CD8-positive, alpha-beta memory T cell (primary cell): ENCODE data around the gene RNPS1. TPM values are rescaled to one million over a fixed set of nuclear protein-coding genes. Genes with fewer than 3 reads are reported as not detected.

Source experiments
- CTCF ChIA-PET: fragments of 350-600 bp; sonication (Branson Sonifier 250); formaldehyde crosslinking; loops from one replicate; lab custom pipeline; 2021; ENCODE audit warnings: antibody characterized with exemption; lab: Charles Lee
- POLR2A ChIA-PET: fragments of 350-600 bp; sonication (Branson Sonifier 250); formaldehyde crosslinking; loops from one replicate; lab custom pipeline; 2021; ENCODE audit warnings: antibody characterized with exemption; lab: Charles Lee
- DNase-seq, 5 donors: peaks; one replicate each; pipeline versions ENCODE4 v3.0.0 to v3.0.0-alpha.2; 2020 to 2022; ENCODE audit warnings: mixed read lengths in 1 of 5
- H3K27ac ChIP-seq: one replicate; pipeline ENCODE4 v1.7.0; 2013; ENCODE audit warnings: low read depth, mild to moderate bottlenecking, low read length, moderate library complexity
- H3K27me3 ChIP-seq: 2 replicates; pipeline ENCODE4 v1.7.0; 2013; ENCODE audit warnings: low read length, mild to moderate bottlenecking; ENCODE audit not compliant: insufficient read depth, poor library complexity, severe bottlenecking
- H3K36me3 ChIP-seq: 2 replicates; pipeline ENCODE4 v1.7.0; 2013; ENCODE audit warnings: mild to moderate bottlenecking, low read length, moderate library complexity; ENCODE audit not compliant: insufficient read depth
- H3K4me1 ChIP-seq: 2 replicates; pipeline ENCODE4 v1.7.0; 2013; ENCODE audit warnings: mild to moderate bottlenecking, low read length, moderate library complexity; ENCODE audit not compliant: insufficient read depth
- H3K4me3 ChIP-seq: 2 replicates; pipeline ENCODE4 v1.7.0; 2013; ENCODE audit warnings: mild to moderate bottlenecking, low read length
- H3K9me3 ChIP-seq: 2 replicates; pipeline ENCODE4 v1.7.0; 2013; ENCODE audit warnings: mild to moderate bottlenecking, low read length
- H3K27ac Mint-ChIP-seq, 8 donors: one replicate each; pipeline ENCODE4 v1.8.0; 2020 to 2021; ENCODE audit warnings: mixed read lengths in 8 of 8, mild to moderate bottlenecking in 6 of 8, inconsistent platforms in 3 of 8, moderate library complexity in 3 of 8
- H3K27me3 Mint-ChIP-seq, 2 donors: one replicate each; pipeline ENCODE4 v1.8.0; 2020 to 2021; ENCODE audit warnings: mixed read lengths in 2 of 2, mild to moderate bottlenecking in 1 of 2, moderate library complexity in 1 of 2
- H3K36me3 Mint-ChIP-seq, 3 donors: one replicate each; pipeline ENCODE4 v1.8.0; 2020 to 2021; ENCODE audit warnings: mixed read lengths in 3 of 3, inconsistent platforms in 1 of 3, mild to moderate bottlenecking in 1 of 3
- H3K4me1 Mint-ChIP-seq, 3 donors: one replicate each; pipeline ENCODE4 v1.8.0; 2020 to 2021; ENCODE audit warnings: mixed read lengths in 3 of 3, inconsistent platforms in 1 of 3, mild to moderate bottlenecking in 1 of 3
- H3K4me3 Mint-ChIP-seq, 7 donors: one replicate each; pipeline ENCODE4 v1.8.0; 2020 to 2021; ENCODE audit warnings: mixed read lengths in 7 of 7, mild to moderate bottlenecking in 6 of 7, moderate library complexity in 4 of 7, inconsistent platforms in 2 of 7
- H3K9me3 Mint-ChIP-seq, 5 donors: one replicate each; pipeline ENCODE4 v1.8.0; 2020 to 2022; ENCODE audit warnings: mixed read lengths in 5 of 5, mild to moderate bottlenecking in 3 of 5, moderate library complexity in 2 of 5, inconsistent platforms in 1 of 5
- polyA plus RNA-seq: library from polyadenylated mRNA; unstranded; fragments of 300-500 nt; fragmentation: Illumina TruSeq; gene quantifications from one replicate; pipeline ENCODE4 v1.2.3, GENCODE V29; 2021
- total RNA-seq, 2 experiments: library from RNA; stranded (reverse); gene quantifications; one replicate each; pipeline ENCODE4 v1.2.3, GENCODE V29; 2021

RNPS1 gene
- total and polyA plus RNA-seq, 3 experiments from 2014 or later, result 312 to 382 (median 367) TPM

GRCh38 chr16:2284797-2285576 is 17.1 kb upstream of the RNPS1 start:
- no peak overlapping the region for H3K27ac Mint-ChIP-seq
- ChIA-PET CTCF (no interaction called here), POLR2A (no interaction called here)
- peaks cover 0 to 2% of the 10 kb centered on the region in 2 donors for H3K27me3 Mint-ChIP-seq
- H3K36me3 Mint-ChIP-seq, result peaks cover 3 to 10% (median 4%) of the 10 kb centered on the region in 3 donors
- Histone ChIP-seq H3K36me3 (no peaks in the 10 kb centered on the region), H3K4me3 (no peak overlapping the region), H3K9me3 (no peaks in the 10 kb centered on the region), H3K27me3 (no peaks in the 10 kb centered on the region), H3K27ac (no peak overlapping the region), H3K4me1 (no peaks in the 10 kb centered on the region)
- no peak for DNase-seq
- no peaks in the 10 kb centered on the region for H3K9me3 Mint-ChIP-seq
- no peaks in the 10 kb centered on the region for H3K4me1 Mint-ChIP-seq
- no peak overlapping the region for H3K4me3 Mint-ChIP-seq

DNA sequence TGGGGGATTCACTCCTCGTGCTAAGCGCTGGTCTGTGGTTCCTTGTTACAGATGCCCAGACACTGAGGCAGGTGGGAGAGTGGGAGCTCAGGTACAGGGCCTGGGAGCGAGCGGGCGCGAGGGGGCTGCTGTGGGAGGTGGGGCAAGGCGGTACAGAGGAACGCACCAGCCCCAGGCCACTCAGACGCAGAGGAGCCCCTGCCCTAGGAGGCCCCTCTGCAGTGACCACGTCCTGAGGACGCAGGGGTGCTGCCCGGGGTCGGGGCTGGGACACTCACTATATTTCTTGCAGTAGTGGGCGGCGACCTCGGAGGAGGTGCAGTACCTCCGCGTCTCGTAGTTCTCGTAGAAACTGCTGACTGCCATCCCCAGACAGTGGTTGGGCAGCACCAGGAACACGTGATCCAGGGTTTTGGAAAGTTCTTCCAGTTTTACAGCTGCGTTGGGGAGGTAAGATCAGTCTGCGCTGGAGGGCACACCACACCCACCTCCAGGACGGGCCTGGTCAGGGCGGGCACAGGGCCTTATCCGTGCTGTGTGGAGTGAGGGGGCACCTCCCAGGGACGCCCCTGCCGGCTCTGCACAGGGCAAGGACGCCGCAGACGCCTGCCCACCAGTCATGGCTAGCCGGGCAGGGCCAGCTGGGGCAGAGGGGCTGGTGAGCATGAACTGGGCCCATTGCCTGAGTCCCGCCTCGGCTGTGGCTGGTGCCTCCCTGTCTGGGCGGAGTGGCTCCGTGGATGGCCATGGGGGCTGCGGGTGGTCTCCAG is 16.3 kb upstream of the RNPS1 start:
- Mint-ChIP-seq H3K36me3 (peaks cover 3 to 11% (median 4%) of the 10 kb centered on the region in 3 donors), H3K4me3 (no peak overlapping the region), H3K27me3 (peaks cover 0 to 2% of the 10 kb centered on the region in 2 donors), H3K4me1 (no peaks in the 10 kb centered on the region), H3K27ac (no peak overlapping the region), H3K9me3 (no peaks in the 10 kb centered on the region)
- H3K36me3 ChIP-seq, result no peaks in the 10 kb centered on the region
- H3K27me3 ChIP-seq, result no peaks in the 10 kb centered on the region
- no peaks in the 10 kb centered on the region for H3K9me3 ChIP-seq
- no peaks in the 10 kb centered on the region for H3K4me1 ChIP-seq
- DNase-seq, result no peak
- POLR2A ChIA-PET, result no interaction called here
- CTCF ChIA-PET, result no interaction called here
- H3K4me3 ChIP-seq, result no peak overlapping the region
- H3K27ac ChIP-seq, result no peak overlapping the region

- no peak overlapping the region for H3K27ac ChIP-seq
- no peaks in the 10 kb centered on the region for H3K36me3 ChIP-seq
- no peaks in the 10 kb centered on the region for H3K27me3 ChIP-seq
- H3K4me3 ChIP-seq, result no peak overlapping the region
- H3K4me1 ChIP-seq, result no peaks in the 10 kb centered on the region
- H3K27me3 Mint-ChIP-seq, result peaks cover 0 to 2% of the 10 kb centered on the region in 2 donors
- H3K4me1 Mint-ChIP-seq, result no peaks in the 10 kb centered on the region
- DNase-seq, result no peak
- ChIA-PET POLR2A (no interaction called here), CTCF (no interaction called here)
- H3K27ac Mint-ChIP-seq, result no peak overlapping the region
- H3K9me3 ChIP-seq, result no peaks in the 10 kb centered on the region
- no peaks in the 10 kb centered on the region for H3K9me3 Mint-ChIP-seq
- H3K36me3 Mint-ChIP-seq, result peaks cover 3 to 11% (median 4%) of the 10 kb centered on the region in 3 donors
- no peak overlapping the region for H3K4me3 Mint-ChIP-seq
Observed at GRCh38 chr16:2282866-2283555, 15.1 kb upstream of the RNPS1 start.

DNA sequence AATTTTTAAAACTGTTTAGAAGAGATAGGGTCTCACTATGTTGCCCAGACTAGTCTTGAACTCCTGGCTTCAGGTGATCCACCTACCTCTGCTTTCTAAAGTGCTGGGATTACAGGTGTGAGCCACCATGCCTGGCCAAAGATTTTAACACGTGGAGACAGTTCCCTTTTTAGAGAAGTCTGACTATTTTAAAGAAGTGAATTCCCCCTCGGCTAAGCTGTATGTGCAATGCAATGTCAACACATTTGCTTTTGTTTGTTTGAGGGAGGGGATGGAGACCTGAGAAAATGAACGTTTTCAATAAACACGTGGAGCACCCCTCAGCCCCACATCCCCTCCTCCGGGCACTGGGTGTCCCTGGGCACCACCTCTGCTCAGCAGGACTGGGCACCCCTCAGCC is 14.3 kb upstream of the RNPS1 start:
- Mint-ChIP-seq H3K9me3 (no peaks in the 10 kb centered on the region), H3K36me3 (peaks cover 3 to 6% (median 4%) of the 10 kb centered on the region in 3 donors), H3K4me1 (no peaks in the 10 kb centered on the region), H3K27me3 (peaks cover 0 to 2% of the 10 kb centered on the region in 2 donors), H3K27ac (no peak overlapping the region), H3K4me3 (no peak overlapping the region)
- Histone ChIP-seq H3K4me1 (no peaks in the 10 kb centered on the region), H3K9me3 (no peaks in the 10 kb centered on the region), H3K36me3 (no peaks in the 10 kb centered on the region), H3K27ac (no peak overlapping the region), H3K27me3 (no peaks in the 10 kb centered on the region), H3K4me3 (no peak overlapping the region)
- no peak for DNase-seq
- CTCF ChIA-PET, result no interaction called here
- POLR2A ChIA-PET, result no interaction called here

DNA sequence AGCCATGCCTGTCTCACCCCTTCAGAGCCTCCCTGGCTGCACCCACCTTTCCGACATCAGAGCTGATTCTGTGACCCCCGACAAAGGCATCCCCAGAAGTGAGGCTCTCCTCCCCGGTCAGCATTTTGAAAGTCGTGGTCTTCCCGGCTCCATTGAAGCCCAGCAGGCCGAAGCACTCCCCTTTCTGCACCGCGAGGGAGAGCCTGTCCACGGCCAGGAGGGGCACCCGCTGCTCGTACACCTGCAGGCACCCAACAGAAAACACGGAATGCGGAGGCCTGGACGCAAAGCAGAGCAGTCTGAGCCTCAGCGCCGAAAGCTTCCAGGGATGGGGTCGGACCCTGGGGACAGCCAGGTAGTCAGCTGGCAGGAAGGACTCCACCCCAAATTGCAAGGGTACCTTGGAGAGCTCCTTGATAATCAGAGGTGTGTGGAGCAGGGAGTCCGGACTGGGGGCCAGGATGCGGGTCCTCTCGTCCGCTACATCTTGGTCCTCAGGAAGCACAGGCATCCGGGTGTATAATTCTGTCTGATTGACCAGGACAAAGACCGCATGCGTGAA is 13.1 kb upstream of the RNPS1 start:
- Histone ChIP-seq H3K36me3 (no peaks in the 10 kb centered on the region), H3K9me3 (no peaks in the 10 kb centered on the region), H3K4me3 (no peak overlapping the region), H3K27me3 (no peaks in the 10 kb centered on the region), H3K27ac (no peak overlapping the region), H3K4me1 (no peaks in the 10 kb centered on the region)
- CTCF ChIA-PET, result interaction anchor here (1.2 kb wide), 1 partner anchor 29 kb away, joined by 3 read pairs; the partner anchor contains the start of gene ECI1
- peak overlapping the region in 1 of 8 donors; percentile 85 for H3K27ac Mint-ChIP-seq
- POLR2A ChIA-PET, result interaction anchor here (0.5 kb wide), 1 partner anchor 97 kb away, joined by 3 read pairs; no protein-coding TSS in a partner anchor
- no peaks in the 10 kb centered on the region for H3K4me1 Mint-ChIP-seq
- no peak overlapping the region for H3K4me3 Mint-ChIP-seq
- H3K27me3 Mint-ChIP-seq, result peaks cover 0 to 2% of the 10 kb centered on the region in 2 donors
- peaks cover 3 to 6% (median 4%) of the 10 kb centered on the region in 3 donors for H3K36me3 Mint-ChIP-seq
- H3K9me3 Mint-ChIP-seq, result no peaks in the 10 kb centered on the region
- no peak for DNase-seq

GRCh38 chr16:2280461-2280860 is 12.5 kb upstream of the RNPS1 start:
- Mint-ChIP-seq H3K27ac (no peak overlapping the region), H3K4me3 (no peak overlapping the region), H3K36me3 (peaks cover 3 to 6% (median 4%) of the 10 kb centered on the region in 3 donors), H3K9me3 (no peaks in the 10 kb centered on the region), H3K27me3 (peaks cover 0 to 2% of the 10 kb centered on the region in 2 donors), H3K4me1 (no peaks in the 10 kb centered on the region)
- CTCF ChIA-PET, result interaction anchor here (1.2 kb wide), 1 partner anchor 29 kb away, joined by 3 read pairs; the partner anchor contains the start of gene ECI1
- Histone ChIP-seq H3K4me1 (no peaks in the 10 kb centered on the region), H3K27ac (no peak overlapping the region), H3K36me3 (no peaks in the 10 kb centered on the region), H3K4me3 (no peak overlapping the region), H3K9me3 (no peaks in the 10 kb centered on the region), H3K27me3 (no peaks in the 10 kb centered on the region)
- POLR2A ChIA-PET, result interaction anchor here (0.5 kb wide), 1 partner anchor 98 kb away, joined by 3 read pairs; no protein-coding TSS in a partner anchor
- no peak for DNase-seq

- Histone ChIP-seq H3K9me3 (no peaks in the 10 kb centered on the region), H3K4me3 (no peak overlapping the region), H3K36me3 (no peaks in the 10 kb centered on the region), H3K4me1 (no peaks in the 10 kb centered on the region), H3K27ac (no peak overlapping the region), H3K27me3 (no peaks in the 10 kb centered on the region)
- no peak for DNase-seq
- Mint-ChIP-seq H3K9me3 (no peaks in the 10 kb centered on the region), H3K27me3 (peaks cover 0 to 2% of the 10 kb centered on the region in 2 donors), H3K36me3 (peaks cover 3 to 5% (median 4%) of the 10 kb centered on the region in 3 donors), H3K4me1 (no peaks in the 10 kb centered on the region), H3K27ac (no peak overlapping the region), H3K4me3 (no peak overlapping the region)
- ChIA-PET CTCF (interaction anchor here (0.9 to 1.3 kb wide), 3 partner anchors 8 to 84 kb away, joined by 3 read pairs; partner anchors contain the start of gene ECI1), POLR2A (no interaction called here)
Observed at GRCh38 chr16:2278956-2279800, 11.3 kb upstream of the RNPS1 start.
